Prostate gland (tissue), 2 donors: ENCODE data around the gene IL17D. TPM values are rescaled to one million over a fixed set of nuclear protein-coding genes. Genes with fewer than 3 reads are reported as not detected.

ENCODE experiments used
- DNase-seq: peaks from one replicate; pipeline ENCODE4 v3.0.0-alpha.2; 2019; ENCODE audit warnings: low spot score
- H3K27ac ChIP-seq, 2 donors: fragments of 200-600 bp; sonication (generic); 2 replicates each; pipeline ENCODE4 v1.5.1; 2017 to 2019
- H3K27me3 ChIP-seq: fragments of 200-600 bp; sonication (generic); replicated peaks from 2 replicates; pipeline ENCODE4 v1.5.1; 2019; ENCODE audit not compliant: insufficient read depth
- H3K36me3 ChIP-seq, 2 donors: fragments of 200-600 bp; sonication (generic); 1 replicate in 1 of 2; 2 replicates in 1 of 2; pipeline versions ENCODE4 v1.5.1 to v1.8.1; 2017 to 2019
- H3K4me1 ChIP-seq: fragments of 200-600 bp; sonication (generic); replicated peaks from 2 replicates; pipeline ENCODE4 v1.5.1; 2019
- H3K4me3 ChIP-seq, 2 donors: fragments of 200-600 bp; sonication (generic); 2 replicates each; pipeline ENCODE4 v1.5.1; 2017 to 2019
- H3K9me3 ChIP-seq: fragments of 200-600 bp; sonication (generic); 2 replicates; pipeline ENCODE4 v1.5.1; 2017
- CTCF ChIP-seq, 4 experiments: fragments of 200-600 bp in 2 of 4; fragments of 450-650 bp in 2 of 4; sonication (generic) in 2 of 4; IDR thresholded peaks; 1 replicate in 3 of 4; 2 replicates in 1 of 4; pipeline ENCODE4 v1.5.1; 2016 to 2019; ENCODE audit warnings: antibody characterized with exemption in 4 of 4, mild to moderate bottlenecking in 2 of 4, moderate library complexity in 2 of 4
- POLR2A ChIP-seq: fragments of 450-650 bp; IDR thresholded peaks from one replicate; pipeline ENCODE4 v1.6.1; 2016; ENCODE audit warnings: antibody characterized with exemption, mild to moderate bottlenecking
- POLR2AphosphoS5 ChIP-seq: sonication (generic); formaldehyde crosslinking; IDR thresholded peaks from one replicate; pipeline ENCODE4 v1.6.1; 2017; ENCODE audit warnings: antibody characterized with exemption
- WGBS: methylation state at CpG from one replicate; pipeline ENCODE4 v1.1.5; 2018; 5-methylcytosine and 5-hydroxymethylcytosine counted together
- intact Hi-C: fragments of 100-400 bp; cut with DNase I; formaldehyde crosslinking; loops from one replicate; pipeline ENCODE4 v1.14.2; 2022
- total RNA-seq, 2 donors: library from RNA; depleted of rRNA; stranded (reverse); fragments of >200 nt; gene quantifications; one replicate each; pipeline ENCODE4 v1.1.0, GENCODE V29; 2016

IL17D gene
- total RNA-seq, 2 donors from 2014 or later: 1.5 to 3.7 TPM

GRCh38 chr13:20701461-20701860 is 2.0 kb upstream of the IL17D start:
- 82% methylated on average over 3 of the region's 3 CpGs for WGBS
- Histone ChIP-seq H3K27ac (no peak overlapping the region), H3K9me3 (no peaks in the 10 kb centered on the region), H3K36me3 (no peaks in the 10 kb centered on the region), H3K27me3 (no peaks in the 10 kb centered on the region), H3K4me1 (no peaks in the 10 kb centered on the region), H3K4me3 (no peak overlapping the region)
- DNase-seq: no peak
- TF ChIP-seq POLR2AphosphoS5 (no peak), POLR2A (no peak), CTCF (IDR thresholded peaks at IDR 0.05) (no peak)
- intact Hi-C loops: no loop called here

- Histone ChIP-seq H3K27ac (no peak overlapping the region), H3K36me3 (no peaks in the 10 kb centered on the region), H3K27me3 (no peaks in the 10 kb centered on the region), H3K9me3 (no peaks in the 10 kb centered on the region), H3K4me1 (no peaks in the 10 kb centered on the region), H3K4me3 (peak overlapping the region; percentile 44 to 57)
- no peak for TF ChIP-seq POLR2A
- TF ChIP-seq POLR2AphosphoS5: no peak
- TF ChIP-seq CTCF (IDR thresholded peaks at IDR 0.05): no peak
- DNase-seq: no peak
- intact Hi-C loops: no loop called here
- 37% methylated on average over 9 of the region's 9 CpGs for WGBS
Measured at GRCh38 chr13:20702530-20702914, 977 bp upstream of the IL17D start.

- DNase-seq: peak; percentile 64
- H3K9me3 ChIP-seq: no peaks in the 10 kb centered on the region
- TF ChIP-seq POLR2A: peak; percentile 25
- TF ChIP-seq CTCF (IDR thresholded peaks at IDR 0.05): peak; percentile 36 to 78 (median 56)
- TF ChIP-seq POLR2AphosphoS5: no peak
- no peaks in the 10 kb centered on the region for H3K4me1 ChIP-seq
- peak overlapping the region; percentile 44 to 57 for H3K4me3 ChIP-seq
- intact Hi-C loops: no loop called here
- no peak overlapping the region for H3K27ac ChIP-seq
- no peaks in the 10 kb centered on the region for H3K36me3 ChIP-seq
- WGBS: 0% methylated on average over 18 of the region's 98 CpGs
- no peaks in the 10 kb centered on the region for H3K27me3 ChIP-seq
Measured at GRCh38 chr13:20703780-20704458, 420 bp downstream of the IL17D start.

- Histone ChIP-seq H3K27me3 (no peaks in the 10 kb centered on the region), H3K4me1 (no peaks in the 10 kb centered on the region), H3K36me3 (no peaks in the 10 kb centered on the region), H3K27ac (no peak overlapping the region), H3K4me3 (peak overlapping the region; percentile 44 to 57), H3K9me3 (no peaks in the 10 kb centered on the region)
- WGBS: 25% methylated on average over 16 of the region's 20 CpGs
- no peak for TF ChIP-seq POLR2AphosphoS5
- no peak for TF ChIP-seq POLR2A
- no peak for TF ChIP-seq CTCF (IDR thresholded peaks at IDR 0.05)
- intact Hi-C loops: no loop called here
- no peak for DNase-seq
Measured at GRCh38 chr13:20704459-20705069, 1.1 kb downstream of the IL17D start.

DNA sequence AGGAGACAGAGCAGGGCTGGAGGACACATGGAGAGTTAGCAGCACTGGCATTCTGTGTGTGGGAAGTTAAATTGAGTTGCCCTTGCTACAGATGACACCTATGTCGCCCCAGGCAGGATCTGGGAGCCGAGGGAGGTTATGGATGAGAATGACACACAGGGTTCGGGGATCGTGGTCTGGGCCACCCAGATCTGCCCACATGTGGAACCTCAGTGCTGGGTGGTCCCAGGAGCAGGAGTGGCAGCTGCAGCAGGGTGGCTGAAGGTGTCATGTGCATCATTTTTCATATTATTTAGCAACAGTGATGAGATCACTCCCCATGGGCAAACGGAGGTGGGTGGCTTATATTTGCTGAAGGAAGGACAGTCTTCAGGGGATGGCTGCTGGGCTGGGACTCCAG is 3.2 kb downstream of the IL17D start:
- TF ChIP-seq POLR2AphosphoS5 (no peak), POLR2A (no peak), CTCF (IDR thresholded peaks at IDR 0.05) (no peak)
- intact Hi-C loops: no loop called here
- no peaks in the 10 kb centered on the region for H3K36me3 ChIP-seq

More for the DNA sequence above, 3.2 kb downstream of the IL17D start:
- Histone ChIP-seq H3K4me3 (no peak overlapping the region), H3K9me3 (no peaks in the 10 kb centered on the region), H3K27me3 (no peaks in the 10 kb centered on the region), H3K4me1 (no peaks in the 10 kb centered on the region), H3K27ac (no peak overlapping the region)
- no peak for DNase-seq
- 89% methylated on average over 5 of the region's 5 CpGs for WGBS
